GM15510 (cell line): Measurements from ENCODE around the gene PLG.

Experiments
- POLR2A ChIP-seq: IDR thresholded peaks from 3 replicates; pipeline ENCODE4 v1.6.1; 2011; ENCODE audit warnings: borderline replicate concordance; ENCODE audit not compliant: insufficient read length; ENCODE audit errors: extremely low read depth

PLG gene

DNA sequence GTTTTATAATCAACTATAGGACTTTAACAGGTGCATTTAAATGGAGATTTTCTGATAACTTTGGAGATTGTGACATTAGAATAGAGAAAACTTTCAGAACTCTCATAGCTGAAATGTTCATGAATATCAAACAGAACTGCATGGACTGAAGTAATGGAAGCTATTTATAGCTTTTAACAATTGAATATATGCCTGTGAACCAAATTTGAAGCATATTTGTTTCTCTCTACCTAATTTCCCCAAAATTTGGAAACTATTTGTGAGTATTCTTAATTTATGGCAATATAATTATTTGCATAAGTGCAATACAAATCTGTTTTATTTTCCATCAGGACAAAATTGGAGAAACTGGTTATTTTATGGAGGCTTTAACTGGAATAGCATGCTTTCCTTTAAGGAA, 96.6 kb downstream of the PLG start:
- TF ChIP-seq POLR2A = no peak

DNA sequence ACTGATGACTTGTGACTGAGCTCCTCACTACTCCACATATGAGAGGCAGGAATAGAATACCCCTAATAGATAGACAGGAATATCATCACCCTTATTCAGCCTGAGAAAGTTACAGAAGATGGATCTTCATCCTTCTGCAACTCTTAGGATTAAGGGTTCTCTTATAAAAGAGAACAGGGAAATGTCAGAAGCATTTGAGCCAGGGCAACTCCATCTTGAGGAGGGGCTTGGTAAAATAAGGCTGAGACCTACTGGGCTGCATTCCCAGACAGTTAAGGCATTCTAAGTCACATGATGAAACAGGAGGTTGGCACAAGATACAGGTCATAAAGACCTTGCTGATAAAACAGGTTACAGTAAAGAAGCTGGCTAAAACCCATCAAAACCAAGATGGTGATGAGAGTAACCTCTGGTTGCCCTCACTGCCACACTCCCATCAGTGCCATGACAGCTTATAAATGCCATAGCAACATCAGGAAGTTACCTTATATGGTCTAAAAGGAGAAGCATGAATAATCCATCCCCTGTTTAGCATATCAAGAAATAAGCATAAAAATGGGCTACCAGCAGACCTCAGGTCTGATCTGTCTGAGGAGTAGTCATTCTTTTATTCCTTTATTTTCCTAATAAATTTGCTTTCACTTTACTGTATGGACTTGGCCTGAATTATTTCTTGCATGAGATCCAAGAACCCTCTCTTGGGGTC, 97.9 kb downstream of the PLG start:
- TF ChIP-seq POLR2A = no peak

DNA sequence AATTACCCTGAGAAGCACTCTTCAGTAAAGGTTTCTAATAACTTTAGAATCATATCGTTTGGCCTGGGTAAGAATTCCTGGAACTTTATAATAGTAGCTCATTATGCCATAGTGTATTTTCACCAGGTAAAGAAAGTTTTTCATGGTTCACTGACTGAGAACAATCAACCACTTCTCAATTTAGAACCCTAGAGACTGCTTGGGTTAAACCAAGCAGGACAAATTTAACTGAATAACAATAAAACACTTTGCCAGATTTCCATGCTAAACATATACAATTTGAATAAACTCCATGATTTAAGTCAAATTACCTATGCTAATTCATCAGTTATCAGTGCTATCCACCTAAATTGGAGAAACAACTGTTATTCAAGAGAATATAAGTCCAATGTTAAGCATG, 99.4 kb downstream of the PLG start:
- no peak for TF ChIP-seq POLR2A
